HCT116 (cell line): ENCODE results near the gene ZMYM2. TPM values are rescaled to one million over a fixed set of nuclear protein-coding genes. Genes with fewer than 3 reads are reported as not detected.

Experiments used
- ATAC-seq: fragments of 200-7000 bp; cut with Tn5 transposase; 2 replicates; pipeline ENCODE4 v1.9.1; 2020; ENCODE audit warnings: mild to moderate bottlenecking, moderate library complexity
- BruUV-seq: library from RNA; stranded (reverse); fragments of 400-500 nt; replicated peaks from 2 replicates; lab custom pipeline; 2021; lab: Mats Ljungman, UMichigan
- CTCF ChIA-PET: fragments of 300-600 bp; sonication (Branson Sonifier 250); formaldehyde crosslinking; loops from one replicate; lab custom pipeline; 2021; ENCODE audit warnings: antibody characterized with exemption; lab: Charles Lee
- POLR2A ChIA-PET: fragments of 300-600, 350-600 bp; sonication (Branson Sonifier 250); formaldehyde crosslinking; loops from one replicate; lab custom pipeline; 2021; ENCODE audit warnings: antibody characterized with exemption; lab: Charles Lee
- RAD21 ChIA-PET, 2 experiments: fragments of 300-600 bp; sonication (Branson Sonifier 250); formaldehyde crosslinking; loops; one replicate each; lab custom pipeline; 2023; ENCODE audit warnings: low total read pairs in 2 of 2; ENCODE audit not compliant: uncharacterized antibody in 2 of 2, unreplicated experiment in 2 of 2, low non-redundant PET in 1 of 2; lab: Charles Lee
- DNase-seq: peaks from one replicate; pipeline ENCODE4 v3.0.0-alpha.2; 2010; ENCODE audit warnings: low read depth, low spot score
- H2AFZ ChIP-seq: fragments of 200-600 bp; shearing (Covaris generic), sonication (generic); 2 replicates; pipeline ENCODE4 v1.6.1; 2017; ENCODE audit warnings: low read depth, mixed run types, mixed read lengths, antibody characterized with exemption, low read length; ENCODE audit not compliant: poor library complexity, severe bottlenecking
- H3K27ac ChIP-seq: 2 replicates; pipeline ENCODE4 v1.5.1; 2012; ENCODE audit warnings: low read depth, low read length
- H3K27me3 ChIP-seq: fragments of 200-600 bp; sonication (generic); 2 replicates; pipeline ENCODE4 v1.6.1; 2016; ENCODE audit warnings: mixed run types, low read length, mixed read lengths; ENCODE audit not compliant: insufficient read depth
- H3K36me3 ChIP-seq, 2 experiments: fragments of 200-500 bp in 1 of 2; fragments of 200-600 bp in 1 of 2; sonication (Bioruptor generic) in 1 of 2; sonication (generic) in 1 of 2; 2 replicates each; pipeline versions ENCODE4 v1.5.1 to v1.6.1; 2014 to 2016; ENCODE audit warnings: low read length in 2 of 2, inconsistent platforms in 1 of 2, mixed read lengths in 1 of 2, mixed run types in 1 of 2; ENCODE audit not compliant: insufficient read depth in 2 of 2, control insufficient read depth in 1 of 2
- H3K4me1 ChIP-seq, 2 experiments: fragments of 200-600 bp in 1 of 2; sonication (generic) in 1 of 2; 2 replicates each; pipeline versions ENCODE4 v1.5.1 to v1.6.1; 2012 to 2017; ENCODE audit warnings: low read length in 2 of 2, inconsistent platforms in 1 of 2, mild to moderate bottlenecking in 1 of 2, mixed read lengths in 1 of 2, mixed run types in 1 of 2, moderate library complexity in 1 of 2; ENCODE audit not compliant: insufficient read depth in 2 of 2, control insufficient read depth in 1 of 2
- H3K4me2 ChIP-seq: fragments of 200-600 bp; sonication (generic); 2 replicates; pipeline ENCODE4 v1.6.1; 2017; ENCODE audit warnings: mixed run types, low read length, mixed read lengths
- H3K4me3 ChIP-seq, 2 experiments: fragments of 200-600 bp in 1 of 2; sonication (generic) in 1 of 2; replicated peaks in 1 of 2; 2 replicates each; pipeline ENCODE4 v1.5.1; 2011 to 2016; ENCODE audit warnings: low read length in 2 of 2, control low read depth in 1 of 2, low read depth in 1 of 2, mild to moderate bottlenecking in 1 of 2, mixed read lengths in 1 of 2, mixed run types in 1 of 2
- H3K79me2 ChIP-seq: fragments of 200-600 bp; sonication (generic); 2 replicates; pipeline ENCODE4 v1.6.1; 2017; ENCODE audit warnings: mild to moderate bottlenecking, mixed run types, low read length, moderate library complexity, mixed read lengths; ENCODE audit not compliant: insufficient read depth
- H3K9ac ChIP-seq: fragments of 200-600 bp; sonication (generic); 2 replicates; pipeline ENCODE4 v1.6.1; 2016; ENCODE audit warnings: low read length, mixed read lengths
- H3K9me2 ChIP-seq: fragments of 200-600 bp; sonication (generic), shearing (Covaris generic); 2 replicates; pipeline ENCODE4 v1.6.1; 2017; ENCODE audit warnings: mixed run types, mild to moderate bottlenecking, moderate library complexity; ENCODE audit not compliant: insufficient read depth
- H3K9me3 ChIP-seq, 2 experiments: fragments of 200-500 bp in 1 of 2; fragments of 200-600 bp in 1 of 2; sonication (Bioruptor generic) in 1 of 2; sonication (generic) in 1 of 2; 2 replicates each; pipeline ENCODE4 v1.6.1; 2014 to 2017; ENCODE audit warnings: low read length in 2 of 2, mixed read lengths in 2 of 2, inconsistent platforms in 1 of 2, low read depth in 1 of 2, mild to moderate bottlenecking in 1 of 2, mixed run types in 1 of 2, moderate library complexity in 1 of 2; ENCODE audit not compliant: control insufficient read depth in 1 of 2, insufficient read depth in 1 of 2
- H4K20me1 ChIP-seq: fragments of 200-600 bp; sonication (generic), shearing (Covaris generic); 2 replicates; pipeline ENCODE4 v1.6.1; 2017; ENCODE audit warnings: mixed run types, mild to moderate bottlenecking, moderate library complexity; ENCODE audit not compliant: insufficient read depth
- EGR1 ChIP-seq: IDR thresholded peaks from 2 replicates; pipeline ENCODE4 v1.6.1; 2012; ENCODE audit warnings: low read depth
- ELF1 ChIP-seq: IDR thresholded peaks from 2 replicates; pipeline ENCODE4 v1.6.1; 2012; ENCODE audit warnings: low read depth, borderline replicate concordance
- EZH2 ChIP-seq: fragments of 200-600 bp; sonication (generic); IDR thresholded peaks from 2 replicates; pipeline ENCODE4 v1.6.1; 2017; ENCODE audit warnings: antibody characterized with exemption, mixed run types
- EZH2phosphoT487 ChIP-seq: fragments of 200-600 bp; IDR thresholded peaks from 2 replicates; pipeline ENCODE4 v1.6.1; 2018; ENCODE audit warnings: antibody characterized with exemption, borderline replicate concordance
- FOSL1 ChIP-seq: IDR thresholded peaks from 2 replicates; pipeline ENCODE4 v1.6.1; 2012; ENCODE audit warnings: low read depth
- POLR2A ChIP-seq: IDR thresholded peaks from 2 replicates; pipeline ENCODE4 v1.7.0; 2011; ENCODE audit warnings: borderline replicate concordance; ENCODE audit not compliant: insufficient read depth, insufficient read length; ENCODE audit errors: extremely low read depth
- SIN3A ChIP-seq: IDR thresholded peaks from 2 replicates; pipeline ENCODE4 v1.6.1; 2012; ENCODE audit warnings: low read depth
- SRF ChIP-seq: IDR thresholded peaks from 2 replicates; pipeline ENCODE4 v1.6.1; 2012; ENCODE audit warnings: low read depth
- TCF7L2 ChIP-seq: IDR thresholded peaks from 2 replicates; pipeline ENCODE4 v1.7.0; 2011; ENCODE audit warnings: borderline replicate concordance, inconsistent platforms; ENCODE audit not compliant: insufficient read depth, insufficient read length; ENCODE audit errors: extremely low read depth
- YY1 ChIP-seq: IDR thresholded peaks from 2 replicates; pipeline ENCODE4 v1.6.1; 2011; ENCODE audit warnings: low read length, low read depth, moderate library complexity, mild to moderate bottlenecking; ENCODE audit not compliant: insufficient replicate concordance; ENCODE audit errors: extremely low read depth
- ZFX ChIP-seq: fragments of 450-650 bp; IDR thresholded peaks from 2 replicates; pipeline ENCODE4 v1.6.1; 2017
- intact Hi-C: fragments of 100-400 bp; cut with micrococcal nuclease; formaldehyde crosslinking; loops from 2 replicates; pipeline ENCODE4 v1.10.0; 2022
- total RNA-seq: library from RNA; stranded (reverse); gene quantifications from one replicate; pipeline ENCODE4 v1.2.1, GENCODE V29; 2021; ENCODE audit not compliant: unreplicated experiment
- TF ChIP-seq, protein P1 (sequence below): IDR thresholded peaks from 2 replicates; pipeline ENCODE4 v1.6.1; 2012; ENCODE audit warnings: low read depth
- TF ChIP-seq, protein P2 (sequence below): IDR thresholded peaks from 2 replicates; pipeline ENCODE4 v1.6.1; 2012
- TF ChIP-seq, protein P3 (sequence below), 3 experiments: fragments of 200-600 bp in 1 of 3; sonication (generic) in 1 of 3; IDR thresholded peaks in 2 of 3; conservative IDR thresholded peaks in 1 of 3; 2 replicates each; pipeline ENCODE4 v1.5.1; 2012 to 2017; ENCODE audit warnings: low read depth in 2 of 3, low read length in 2 of 3, antibody characterized with exemption in 1 of 3, borderline replicate concordance in 1 of 3, control low read depth in 1 of 3, mild to moderate bottlenecking in 1 of 3, mixed read lengths in 1 of 3, mixed run types in 1 of 3, moderate library complexity in 1 of 3; ENCODE audit not compliant: insufficient read depth in 1 of 3

ZMYM2 gene
- total RNA-seq, 1 experiment from 2014 or later, result 53.0 TPM

DNA sequence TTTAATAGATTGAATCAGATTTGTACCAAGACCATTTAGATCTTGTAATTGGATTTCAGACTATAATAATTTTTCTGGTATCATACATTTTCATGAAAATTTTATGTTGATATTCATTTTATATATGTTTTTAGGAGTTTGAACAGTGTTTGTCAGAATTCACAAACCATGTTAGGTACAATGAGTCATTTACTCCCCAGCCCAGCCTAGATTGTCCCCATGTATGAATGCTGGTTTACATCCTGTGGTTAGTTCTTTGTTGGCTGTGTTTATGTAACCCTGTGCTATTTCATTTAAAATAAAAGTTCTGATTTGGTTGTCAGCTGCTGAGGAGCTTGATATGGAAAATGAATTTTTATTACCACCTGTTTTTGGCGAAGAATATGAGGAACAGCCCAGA is 105.6 kb downstream of the ZMYM2 start:
- POLR2A ChIA-PET, result no interaction called here

DNA sequence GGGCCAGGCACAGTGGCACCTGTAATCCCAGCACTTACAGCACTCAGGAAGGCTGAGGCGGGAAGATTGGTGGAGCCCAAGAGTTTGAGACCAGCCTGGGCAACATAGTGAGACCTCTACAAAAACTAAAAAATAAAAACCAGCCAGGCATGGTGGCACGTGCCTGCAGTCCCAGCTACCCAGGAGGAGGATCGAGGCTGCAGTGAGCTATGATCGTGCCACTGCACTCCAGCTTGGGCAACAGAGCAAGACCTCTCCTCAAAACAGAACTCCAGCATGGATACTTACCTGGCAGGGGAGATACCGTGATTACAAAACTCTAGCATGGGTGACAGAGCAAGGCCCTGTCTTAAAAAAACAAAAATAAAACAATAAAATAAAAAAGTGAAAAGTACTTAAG is 107.0 kb downstream of the ZMYM2 start:
- BruUV-seq, result no TSS peak
- Histone ChIP-seq H3K36me3 (peaks cover 19 to 50% of the 10 kb centered on the region in 2 experiments; a peak in 3 of 4 replicates), H3K27me3 (no peaks in the 10 kb centered on the region), H3K9ac (no peak overlapping the region), H3K9me2 (no peaks in the 10 kb centered on the region), H2AFZ (no peak overlapping the region), H3K9me3 (no peaks in the 10 kb centered on the region), H4K20me1 (no peaks in the 10 kb centered on the region; the same call in 1 of the 2 replicates), H3K79me2 (no peaks in the 10 kb centered on the region), H3K4me3 (no peak overlapping the region), H3K4me1 (no peaks in the 10 kb centered on the region), H3K4me2 (no peak overlapping the region), H3K27ac (no peak overlapping the region)
- POLR2A ChIA-PET, result no interaction called here
- no peak for DNase-seq
- no peak for ATAC-seq
- CTCF ChIA-PET, result no interaction called here
- no peak for TF ChIP-seq YY1
- TF ChIP-seq ZFX, result no peak
- TF ChIP-seq, protein P1, sequence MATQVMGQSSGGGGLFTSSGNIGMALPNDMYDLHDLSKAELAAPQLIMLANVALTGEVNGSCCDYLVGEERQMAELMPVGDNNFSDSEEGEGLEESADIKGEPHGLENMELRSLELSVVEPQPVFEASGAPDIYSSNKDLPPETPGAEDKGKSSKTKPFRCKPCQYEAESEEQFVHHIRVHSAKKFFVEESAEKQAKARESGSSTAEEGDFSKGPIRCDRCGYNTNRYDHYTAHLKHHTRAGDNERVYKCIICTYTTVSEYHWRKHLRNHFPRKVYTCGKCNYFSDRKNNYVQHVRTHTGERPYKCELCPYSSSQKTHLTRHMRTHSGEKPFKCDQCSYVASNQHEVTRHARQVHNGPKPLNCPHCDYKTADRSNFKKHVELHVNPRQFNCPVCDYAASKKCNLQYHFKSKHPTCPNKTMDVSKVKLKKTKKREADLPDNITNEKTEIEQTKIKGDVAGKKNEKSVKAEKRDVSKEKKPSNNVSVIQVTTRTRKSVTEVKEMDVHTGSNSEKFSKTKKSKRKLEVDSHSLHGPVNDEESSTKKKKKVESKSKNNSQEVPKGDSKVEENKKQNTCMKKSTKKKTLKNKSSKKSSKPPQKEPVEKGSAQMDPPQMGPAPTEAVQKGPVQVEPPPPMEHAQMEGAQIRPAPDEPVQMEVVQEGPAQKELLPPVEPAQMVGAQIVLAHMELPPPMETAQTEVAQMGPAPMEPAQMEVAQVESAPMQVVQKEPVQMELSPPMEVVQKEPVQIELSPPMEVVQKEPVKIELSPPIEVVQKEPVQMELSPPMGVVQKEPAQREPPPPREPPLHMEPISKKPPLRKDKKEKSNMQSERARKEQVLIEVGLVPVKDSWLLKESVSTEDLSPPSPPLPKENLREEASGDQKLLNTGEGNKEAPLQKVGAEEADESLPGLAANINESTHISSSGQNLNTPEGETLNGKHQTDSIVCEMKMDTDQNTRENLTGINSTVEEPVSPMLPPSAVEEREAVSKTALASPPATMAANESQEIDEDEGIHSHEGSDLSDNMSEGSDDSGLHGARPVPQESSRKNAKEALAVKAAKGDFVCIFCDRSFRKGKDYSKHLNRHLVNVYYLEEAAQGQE, result no peak
- TF ChIP-seq TCF7L2, result no peak
- no peak for TF ChIP-seq SIN3A
- TF ChIP-seq, protein P2, sequence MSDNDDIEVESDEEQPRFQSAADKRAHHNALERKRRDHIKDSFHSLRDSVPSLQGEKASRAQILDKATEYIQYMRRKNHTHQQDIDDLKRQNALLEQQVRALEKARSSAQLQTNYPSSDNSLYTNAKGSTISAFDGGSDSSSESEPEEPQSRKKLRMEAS, result no peak
- TF ChIP-seq SRF, result no peak
- TF ChIP-seq EZH2phosphoT487, result no peak
- TF ChIP-seq EZH2, result no peak
- TF ChIP-seq EGR1, result no peak
- TF ChIP-seq FOSL1, result no peak
- TF ChIP-seq POLR2A, result no peak
- intact Hi-C loops, result no loop called here
- RAD21 ChIA-PET, result no interaction called here

More for the DNA sequence above, 105.6 kb downstream of the ZMYM2 start:
- H3K79me2 ChIP-seq, result no peaks in the 10 kb centered on the region
- RAD21 ChIA-PET, result no interaction called here
- no TSS peak for BruUV-seq
- TF ChIP-seq, protein P3, sequence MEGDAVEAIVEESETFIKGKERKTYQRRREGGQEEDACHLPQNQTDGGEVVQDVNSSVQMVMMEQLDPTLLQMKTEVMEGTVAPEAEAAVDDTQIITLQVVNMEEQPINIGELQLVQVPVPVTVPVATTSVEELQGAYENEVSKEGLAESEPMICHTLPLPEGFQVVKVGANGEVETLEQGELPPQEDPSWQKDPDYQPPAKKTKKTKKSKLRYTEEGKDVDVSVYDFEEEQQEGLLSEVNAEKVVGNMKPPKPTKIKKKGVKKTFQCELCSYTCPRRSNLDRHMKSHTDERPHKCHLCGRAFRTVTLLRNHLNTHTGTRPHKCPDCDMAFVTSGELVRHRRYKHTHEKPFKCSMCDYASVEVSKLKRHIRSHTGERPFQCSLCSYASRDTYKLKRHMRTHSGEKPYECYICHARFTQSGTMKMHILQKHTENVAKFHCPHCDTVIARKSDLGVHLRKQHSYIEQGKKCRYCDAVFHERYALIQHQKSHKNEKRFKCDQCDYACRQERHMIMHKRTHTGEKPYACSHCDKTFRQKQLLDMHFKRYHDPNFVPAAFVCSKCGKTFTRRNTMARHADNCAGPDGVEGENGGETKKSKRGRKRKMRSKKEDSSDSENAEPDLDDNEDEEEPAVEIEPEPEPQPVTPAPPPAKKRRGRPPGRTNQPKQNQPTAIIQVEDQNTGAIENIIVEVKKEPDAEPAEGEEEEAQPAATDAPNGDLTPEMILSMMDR (IDR thresholded peaks at IDR 0.05 in 2 of 3, conservative IDR thresholded peaks at IDR 0.05 in 1 of 3; ENCODE audit: borderline replicate concordance in 1 of 3, insufficient read depth in 1 of 3, low read depth in 2 of 3, low read length in 2 of 3), result no peak
- TF ChIP-seq ELF1 (no peak), TCF7L2 (no peak), FOSL1 (no peak), EZH2 (no peak)
- no peaks in the 10 kb centered on the region for H3K27me3 ChIP-seq
- ATAC-seq (no peak), DNase-seq (no peak)
- H3K9me3 ChIP-seq, result no peaks in the 10 kb centered on the region
- peaks cover 26 to 54% of the 10 kb centered on the region in 2 experiments for H3K36me3 ChIP-seq
- intact Hi-C loops, result no loop called here
- no peaks in the 10 kb centered on the region; the same call in 1 of the 2 replicates for H4K20me1 ChIP-seq
- no peak overlapping the region for H3K27ac ChIP-seq
- no peak overlapping the region for H3K4me3 ChIP-seq
- H3K4me1 ChIP-seq, result no peaks in the 10 kb centered on the region
- H3K4me2 ChIP-seq, result no peak overlapping the region
- H2AFZ ChIP-seq, result no peak overlapping the region
- CTCF ChIA-PET, result no interaction called here
- H3K9me2 ChIP-seq, result no peaks in the 10 kb centered on the region
- H3K9ac ChIP-seq, result no peak overlapping the region
